Parathyroid adenoma (tissue), 2 donors: ENCODE data around the gene R3HDM2.

Source experiments
- H2AFZ ChIP-seq: fragments of 300-600 bp; sonication (generic); one replicate; pipeline ENCODE4 v1.7.0; 2017; ENCODE audit warnings: antibody characterized with exemption, mild to moderate bottlenecking
- H3K27ac ChIP-seq: fragments of 300-600 bp; sonication (generic); one replicate; pipeline ENCODE4 v1.7.0; 2017
- H3K27me3 ChIP-seq: fragments of 300-600 bp; sonication (generic); one replicate; pipeline ENCODE4 v1.7.0; 2017; ENCODE audit warnings: low read length; ENCODE audit not compliant: control insufficient read depth, insufficient read depth
- H3K36me3 ChIP-seq: fragments of 300-600 bp; sonication (generic); one replicate; pipeline ENCODE4 v1.7.0; 2017; ENCODE audit warnings: low read length; ENCODE audit not compliant: control insufficient read depth, insufficient read depth
- H3K4me1 ChIP-seq: fragments of 300-600 bp; sonication (generic); one replicate; pipeline ENCODE4 v1.7.0; 2017; ENCODE audit warnings: control low read depth
- H3K4me2 ChIP-seq: fragments of 300-600 bp; sonication (generic); one replicate; pipeline ENCODE4 v1.7.0; 2017; ENCODE audit warnings: low read length
- H3K4me3 ChIP-seq: fragments of 300-600 bp; sonication (generic); one replicate; pipeline ENCODE4 v1.7.0; 2017; ENCODE audit warnings: low read depth, low read length
- H3K79me2 ChIP-seq: fragments of 300-600 bp; sonication (generic); one replicate; pipeline ENCODE4 v1.7.0; 2017; ENCODE audit warnings: control low read depth
- H3K9ac ChIP-seq: fragments of 300-600 bp; sonication (generic); one replicate; pipeline ENCODE4 v1.7.0; 2017; ENCODE audit warnings: mild to moderate bottlenecking
- H3K9me3 ChIP-seq: fragments of 300-600 bp; sonication (generic); one replicate; pipeline ENCODE4 v1.7.0; 2017; ENCODE audit warnings: low read length; ENCODE audit not compliant: control insufficient read depth
- TF ChIP-seq, protein P1 (sequence below): fragments of 300-600 bp; sonication (generic); IDR thresholded peaks from one replicate; pipeline ENCODE4 v1.7.0; 2017; ENCODE audit warnings: antibody characterized with exemption, mild to moderate bottlenecking
- donor health status: primary hyperparathyroidism.

The R3HDM2 gene

GRCh38 chr12:57235728-57236131, 195.1 kb downstream of the R3HDM2 start:
- peaks cover 19% of the 10 kb centered on the region for H3K4me1 ChIP-seq
- no peak overlapping the region for H3K4me3 ChIP-seq
- no peak overlapping the region for H3K27ac ChIP-seq

DNA sequence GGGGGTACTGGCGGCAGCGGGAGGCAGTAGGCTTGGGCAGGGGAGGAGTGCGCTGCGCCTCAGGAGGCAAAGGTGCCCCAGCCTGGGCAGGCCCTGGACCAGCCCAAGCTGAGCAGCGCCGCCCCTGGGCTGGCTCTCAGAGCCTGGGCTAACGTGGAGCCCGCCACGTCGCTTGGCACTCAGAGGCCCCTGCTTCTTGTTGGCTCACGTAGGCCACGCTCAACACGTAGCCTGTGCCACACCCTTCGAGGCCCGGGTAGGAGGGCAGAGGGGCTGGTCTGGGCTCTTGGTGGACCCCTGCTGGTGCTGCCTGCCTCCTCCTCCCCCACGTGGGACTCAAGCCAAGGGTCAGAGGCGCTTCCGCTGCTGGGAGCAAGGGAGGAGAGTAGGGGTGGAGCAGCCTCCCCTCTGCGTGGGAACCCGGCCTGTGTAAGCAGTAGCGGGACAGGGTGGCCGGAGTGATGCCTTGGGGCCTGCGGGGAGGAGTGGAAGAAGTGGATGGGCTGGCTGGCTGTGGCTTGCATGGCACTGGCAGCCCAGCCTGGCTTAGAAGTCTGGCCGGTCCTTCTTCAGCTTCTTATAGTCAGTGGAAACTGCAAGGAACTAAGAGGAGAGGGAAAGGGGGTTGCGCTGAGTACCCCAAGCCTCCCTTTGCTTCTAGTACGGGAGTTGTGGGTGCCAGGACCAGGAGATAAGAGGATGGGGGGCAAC, 195.7 kb downstream of the R3HDM2 start:
- no peaks in the 10 kb centered on the region for H3K79me2 ChIP-seq
- peaks cover 3% of the 10 kb centered on the region for H3K27me3 ChIP-seq
- H3K9me3 ChIP-seq, result no peaks in the 10 kb centered on the region
- H3K27ac ChIP-seq, result no peak overlapping the region
- H3K36me3 ChIP-seq, result no peaks in the 10 kb centered on the region
- no peak overlapping the region for H2AFZ ChIP-seq
- no peak overlapping the region for H3K4me2 ChIP-seq
- no peak overlapping the region for H3K9ac ChIP-seq
- H3K4me3 ChIP-seq, result no peak overlapping the region
- peaks cover 19% of the 10 kb centered on the region for H3K4me1 ChIP-seq
- TF ChIP-seq, protein P1, sequence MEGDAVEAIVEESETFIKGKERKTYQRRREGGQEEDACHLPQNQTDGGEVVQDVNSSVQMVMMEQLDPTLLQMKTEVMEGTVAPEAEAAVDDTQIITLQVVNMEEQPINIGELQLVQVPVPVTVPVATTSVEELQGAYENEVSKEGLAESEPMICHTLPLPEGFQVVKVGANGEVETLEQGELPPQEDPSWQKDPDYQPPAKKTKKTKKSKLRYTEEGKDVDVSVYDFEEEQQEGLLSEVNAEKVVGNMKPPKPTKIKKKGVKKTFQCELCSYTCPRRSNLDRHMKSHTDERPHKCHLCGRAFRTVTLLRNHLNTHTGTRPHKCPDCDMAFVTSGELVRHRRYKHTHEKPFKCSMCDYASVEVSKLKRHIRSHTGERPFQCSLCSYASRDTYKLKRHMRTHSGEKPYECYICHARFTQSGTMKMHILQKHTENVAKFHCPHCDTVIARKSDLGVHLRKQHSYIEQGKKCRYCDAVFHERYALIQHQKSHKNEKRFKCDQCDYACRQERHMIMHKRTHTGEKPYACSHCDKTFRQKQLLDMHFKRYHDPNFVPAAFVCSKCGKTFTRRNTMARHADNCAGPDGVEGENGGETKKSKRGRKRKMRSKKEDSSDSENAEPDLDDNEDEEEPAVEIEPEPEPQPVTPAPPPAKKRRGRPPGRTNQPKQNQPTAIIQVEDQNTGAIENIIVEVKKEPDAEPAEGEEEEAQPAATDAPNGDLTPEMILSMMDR, result no peak

More at GRCh38 chr12:57235728-57236131, 195.1 kb downstream of the R3HDM2 start:
- H3K9me3 ChIP-seq, result no peaks in the 10 kb centered on the region
- TF ChIP-seq, protein P1, result no peak
- no peaks in the 10 kb centered on the region for H3K36me3 ChIP-seq
- H3K79me2 ChIP-seq, result no peaks in the 10 kb centered on the region
- peaks cover 3% of the 10 kb centered on the region for H3K27me3 ChIP-seq
- H3K9ac ChIP-seq, result no peak overlapping the region
- H2AFZ ChIP-seq, result no peak overlapping the region
- no peak overlapping the region for H3K4me2 ChIP-seq

DNA sequence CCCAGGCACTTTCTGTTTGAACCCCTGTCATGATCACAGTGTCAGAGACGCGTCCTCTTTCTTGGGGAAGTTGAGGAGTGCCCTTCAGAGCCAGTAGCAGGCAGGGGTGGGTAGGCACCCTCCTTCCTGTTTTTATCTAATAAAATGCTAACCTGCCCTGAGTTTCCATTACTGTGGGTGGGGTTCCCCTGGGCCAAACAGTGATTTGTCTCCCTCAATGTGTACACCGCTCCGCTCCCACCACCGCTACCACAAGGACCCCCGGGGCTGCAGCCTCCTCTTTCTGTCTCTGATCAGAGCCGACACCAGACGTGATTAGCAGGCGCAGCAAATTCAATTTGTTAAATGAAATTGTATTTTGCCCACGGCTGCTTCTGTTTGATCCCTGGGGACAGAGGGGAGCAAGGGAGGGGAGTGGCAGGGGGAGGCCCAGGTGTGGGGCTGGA, 196.2 kb downstream of the R3HDM2 start:
- no peak overlapping the region for H2AFZ ChIP-seq
- TF ChIP-seq, protein P1, result no peak
- H3K79me2 ChIP-seq, result no peaks in the 10 kb centered on the region
- H3K4me1 ChIP-seq, result peaks cover 18% of the 10 kb centered on the region
- H3K4me2 ChIP-seq, result no peak overlapping the region
- no peak overlapping the region for H3K9ac ChIP-seq
- peaks cover 3% of the 10 kb centered on the region for H3K27me3 ChIP-seq
- H3K27ac ChIP-seq, result no peak overlapping the region
- H3K36me3 ChIP-seq, result no peaks in the 10 kb centered on the region
- H3K4me3 ChIP-seq, result no peak overlapping the region
- H3K9me3 ChIP-seq, result no peaks in the 10 kb centered on the region

DNA sequence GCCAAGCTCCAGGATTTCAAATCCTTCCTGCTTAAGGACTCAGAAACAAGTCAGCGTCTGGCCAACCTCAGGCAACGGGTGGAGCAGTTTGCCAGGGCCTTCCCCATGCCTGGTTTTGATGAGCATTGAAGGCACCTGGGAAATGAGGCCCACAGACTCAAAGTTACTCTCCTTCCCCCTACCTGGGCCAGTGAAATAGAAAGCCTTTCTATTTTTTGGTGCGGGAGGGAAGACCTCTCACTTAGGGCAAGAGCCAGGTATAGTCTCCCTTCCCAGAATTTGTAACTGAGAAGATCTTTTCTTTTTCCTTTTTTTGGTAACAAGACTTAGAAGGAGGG, 196.6 kb downstream of the R3HDM2 start:
- H3K79me2 ChIP-seq, result no peaks in the 10 kb centered on the region
- TF ChIP-seq, protein P1, result no peak
- H3K4me3 ChIP-seq, result no peak overlapping the region
- no peaks in the 10 kb centered on the region for H3K9me3 ChIP-seq
- no peak overlapping the region for H3K4me2 ChIP-seq
- no peak overlapping the region for H3K9ac ChIP-seq
- H3K27me3 ChIP-seq, result peaks cover 3% of the 10 kb centered on the region
- H3K27ac ChIP-seq, result no peak overlapping the region
- H3K4me1 ChIP-seq, result peaks cover 18% of the 10 kb centered on the region
- H3K36me3 ChIP-seq, result no peaks in the 10 kb centered on the region
- no peak overlapping the region for H2AFZ ChIP-seq
